Measurements from ENCODE around the gene KLF11.

Gene KLF11

GRCh38 chr2:10043256-10043905 is at the start of gene KLF11:
Gene KLF11 (plus strand): TSS chr2:10043550. CDS start chr2:10043717, 167 bp downstream.
- no peak for FAIRE-seq

- no peak for FAIRE-seq
Measured at GRCh38 chr2:9994462-9994861, 48.9 kb upstream of the KLF11 start.

DNA sequence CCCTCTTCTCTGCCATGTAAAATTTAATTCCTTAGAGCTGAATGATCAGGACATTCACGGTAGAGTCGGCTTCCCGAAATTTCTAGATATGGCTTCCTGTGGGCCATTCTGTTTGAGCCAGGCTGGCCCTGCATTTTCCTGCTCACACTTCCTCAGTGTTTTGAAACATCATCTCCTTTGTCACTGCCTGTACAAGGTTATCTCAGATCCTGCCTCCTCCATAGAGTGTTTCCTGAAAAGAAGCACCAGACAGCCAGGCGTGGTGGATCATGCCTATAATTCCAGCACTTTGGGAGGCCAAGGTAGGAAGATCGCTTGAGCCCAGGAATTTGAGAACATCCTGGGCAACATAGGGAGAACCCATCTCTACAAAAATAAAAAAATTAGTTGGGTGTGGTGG is 48.3 kb upstream of the KLF11 start:
- no peak for FAIRE-seq

DNA sequence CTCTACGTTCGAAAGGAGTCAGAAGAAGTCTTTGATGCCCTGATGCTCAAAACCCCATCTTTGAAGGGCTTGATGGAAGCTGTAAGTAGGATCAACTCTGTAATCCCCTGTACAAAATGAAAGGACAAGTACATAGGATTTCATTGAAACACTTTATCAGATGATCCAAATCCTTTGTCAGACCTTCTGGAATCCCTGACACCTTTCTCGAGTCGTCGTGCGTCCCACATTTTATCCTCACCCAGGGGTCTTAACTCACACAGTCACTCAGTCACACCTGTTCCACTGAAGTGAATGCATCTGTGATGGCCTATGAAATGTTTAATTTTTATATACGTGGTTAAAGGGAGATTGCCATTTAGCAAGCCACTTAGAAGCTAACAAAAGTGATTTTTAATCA is 47.0 kb upstream of the KLF11 start:
- no peak for FAIRE-seq

- no peak for FAIRE-seq
Measured at GRCh38 chr2:9997936-9998335, 45.4 kb upstream of the KLF11 start.

DNA sequence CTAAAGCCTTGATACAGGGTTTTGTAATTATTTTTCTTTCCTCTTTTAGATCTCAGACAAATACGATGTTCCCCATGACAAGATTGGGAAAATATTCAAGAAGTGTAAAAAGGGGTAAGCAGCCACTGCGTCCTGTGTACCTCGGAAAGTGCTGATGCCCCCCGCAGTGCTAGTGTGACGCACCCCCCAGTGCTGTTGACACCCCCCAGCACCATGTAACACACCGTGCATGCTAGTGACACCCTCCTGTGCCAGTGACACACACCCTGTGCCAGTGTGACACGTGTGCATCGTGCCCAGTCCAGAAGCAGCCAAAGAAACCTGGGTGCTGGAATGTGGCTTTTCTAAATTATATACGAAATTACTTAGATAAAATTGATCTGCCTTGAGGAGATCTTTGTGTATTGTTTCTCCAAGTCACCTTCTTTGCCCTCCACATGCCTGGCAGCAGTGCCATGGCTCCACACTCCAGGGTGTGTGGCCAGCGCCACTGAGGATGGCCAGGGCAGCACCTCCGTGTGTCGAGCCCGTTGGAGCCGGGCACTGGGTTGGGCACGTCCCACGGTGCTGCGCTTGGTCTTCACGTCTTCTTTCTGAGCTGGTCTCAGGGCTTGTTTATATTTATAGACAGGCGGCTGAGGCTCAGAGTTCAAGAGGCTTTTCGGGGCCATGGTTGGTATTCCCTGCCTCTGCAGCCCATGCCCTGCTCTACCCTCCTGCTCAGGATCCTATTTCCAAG is 44.3 kb upstream of the KLF11 start:
- no peak for FAIRE-seq

DNA sequence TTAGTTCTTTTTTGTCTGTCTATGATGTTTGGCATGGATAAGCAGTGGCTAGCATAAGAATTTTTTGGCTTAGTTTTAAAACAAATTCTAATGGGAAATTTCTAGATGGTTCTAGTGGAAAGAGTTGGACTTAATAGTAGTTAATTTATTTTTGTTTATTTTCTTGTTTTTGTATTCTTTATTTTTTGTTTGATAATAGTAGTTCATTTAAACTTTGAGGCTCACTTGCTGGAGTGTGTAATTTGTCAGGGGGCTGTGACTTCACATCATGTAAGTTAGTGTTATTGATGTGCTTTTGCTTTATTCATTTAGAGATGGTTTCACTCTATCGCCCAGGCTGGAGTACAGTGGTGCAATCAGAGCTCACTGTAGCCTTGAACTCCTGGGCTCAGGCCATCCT is 43.7 kb upstream of the KLF11 start:
- FAIRE-seq, result no peak

DNA sequence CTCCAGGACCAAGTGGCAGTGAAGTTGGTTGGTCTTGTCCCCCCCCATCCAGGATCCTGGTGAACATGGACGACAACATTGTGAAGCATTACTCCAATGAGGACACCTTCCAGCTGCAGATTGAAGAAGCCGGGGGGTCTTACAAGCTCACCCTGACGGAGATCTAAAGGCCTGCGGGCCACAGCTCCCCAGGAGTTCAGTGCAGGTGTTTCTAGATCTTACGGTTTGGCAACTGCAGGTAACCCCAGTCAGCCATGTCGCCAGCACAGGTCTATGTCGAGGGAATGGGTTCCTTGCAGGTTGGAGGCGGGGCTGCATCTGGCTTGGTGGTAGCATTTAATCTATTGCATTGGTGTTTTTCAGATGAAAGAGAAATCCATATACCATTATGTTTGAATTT is 42.8 kb upstream of the KLF11 start:
- no peak for FAIRE-seq

- no peak for FAIRE-seq
Measured at GRCh38 chr2:10001586-10001985, 41.8 kb upstream of the KLF11 start.

- no peak for FAIRE-seq
Measured at GRCh38 chr2:10002109-10002508, 41.2 kb upstream of the KLF11 start.

DNA sequence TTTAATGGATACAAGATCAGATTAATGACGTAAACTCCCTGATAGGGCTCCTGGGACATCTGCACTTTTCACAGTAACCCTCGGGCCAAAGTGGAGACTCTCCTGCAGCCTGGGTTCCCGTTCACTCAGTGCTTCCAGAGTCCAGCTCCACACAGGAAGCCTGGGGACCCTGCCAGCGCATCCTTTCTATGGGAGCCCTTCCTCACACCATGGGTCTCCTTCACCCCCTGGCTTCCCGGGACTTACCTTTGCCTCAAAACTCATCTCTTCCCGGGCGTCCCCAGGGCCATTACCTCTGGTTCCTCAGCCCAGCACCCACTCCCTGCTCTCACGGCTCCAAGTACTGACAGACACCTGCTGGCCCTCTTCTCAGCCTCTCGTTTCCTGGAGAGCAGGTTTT is 40.7 kb upstream of the KLF11 start:
- FAIRE-seq, result no peak

DNA sequence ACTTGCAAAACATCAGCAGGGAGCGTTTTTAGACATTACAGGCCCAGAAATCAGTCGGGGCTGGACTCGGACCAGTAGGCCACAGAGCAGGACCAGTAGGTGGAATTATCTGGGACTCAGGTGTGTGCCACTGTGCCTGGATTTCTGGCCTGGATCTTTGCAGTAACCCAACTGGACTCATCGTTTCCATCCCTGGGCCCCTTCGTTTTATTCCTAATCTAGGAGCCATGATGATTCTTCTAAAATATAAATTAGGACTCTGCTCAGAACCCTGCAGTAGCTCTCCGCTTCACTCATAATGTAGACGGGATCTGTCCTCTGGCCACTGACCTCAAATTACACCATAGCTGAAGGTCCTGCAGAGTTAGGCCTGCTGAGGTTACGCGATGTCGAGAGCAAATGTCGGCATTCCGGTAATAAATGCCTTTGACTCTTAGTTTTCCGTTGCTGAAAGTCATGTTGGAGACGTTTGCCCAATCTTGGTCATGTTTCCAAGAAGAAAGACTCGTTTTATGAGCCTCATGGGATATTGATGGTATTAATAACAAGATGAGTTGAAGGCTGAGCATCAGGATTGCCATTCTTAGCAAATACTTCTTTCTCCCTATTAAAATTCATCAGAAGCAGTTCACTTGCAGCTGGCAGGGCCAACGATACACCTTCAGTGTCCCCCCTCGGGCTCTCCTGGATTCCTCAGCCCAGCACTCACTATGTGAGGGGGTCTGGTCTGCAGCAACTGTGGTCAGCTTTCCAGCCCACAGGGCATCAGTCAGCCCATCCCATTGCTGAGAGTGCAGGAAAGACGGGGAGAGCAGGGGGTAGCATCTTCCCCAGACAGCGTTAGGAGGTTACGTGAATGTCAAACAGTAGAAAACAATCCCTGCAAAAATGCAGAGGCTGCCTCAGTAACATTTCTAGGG is 39.9 kb upstream of the KLF11 start:
- no peak for FAIRE-seq

DNA sequence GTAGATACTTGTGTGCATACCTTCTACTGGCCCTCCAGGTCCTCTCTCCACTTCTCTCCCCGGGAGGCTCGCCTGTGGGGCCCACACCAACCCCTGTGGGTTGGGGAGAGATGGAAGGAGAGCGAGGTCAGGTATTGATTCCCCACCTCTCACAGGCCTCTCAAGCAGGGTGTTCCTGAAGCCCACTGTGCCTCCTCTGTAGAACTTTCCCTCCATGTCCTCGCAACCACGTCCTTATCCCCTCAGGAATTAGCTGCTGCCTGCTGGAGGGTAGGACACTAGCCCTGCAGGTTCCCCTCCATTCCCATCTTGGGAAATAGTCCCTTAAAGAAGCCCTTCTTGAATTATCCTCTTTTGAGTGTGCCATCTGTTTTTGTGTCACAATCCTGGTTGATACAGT is 38.9 kb upstream of the KLF11 start:
- FAIRE-seq, result no peak

DNA sequence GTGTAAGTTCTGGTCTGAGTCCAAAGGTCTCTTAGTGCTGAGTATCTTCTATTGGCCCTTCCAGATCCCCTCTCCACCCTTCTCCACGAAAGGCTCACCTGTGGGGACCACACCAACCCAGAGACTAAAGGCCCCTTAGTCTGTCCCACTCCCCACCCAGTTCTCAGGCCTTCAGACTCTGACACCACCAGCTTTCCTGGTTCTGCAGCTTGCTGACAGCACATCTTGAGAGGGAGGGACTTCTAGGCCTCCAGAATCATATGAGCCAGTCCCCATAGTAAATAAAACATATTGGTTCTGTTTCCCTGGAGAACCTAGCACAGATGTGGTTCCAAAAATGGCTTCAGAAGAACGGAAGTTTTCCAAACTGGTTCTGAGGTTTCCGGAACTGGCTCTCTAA is 38.5 kb upstream of the KLF11 start:
- FAIRE-seq, result no peak

- no peak for FAIRE-seq
Measured at GRCh38 chr2:10005461-10006235, 37.7 kb upstream of the KLF11 start.

GRCh38 chr2:10006236-10007161 is 36.9 kb upstream of the KLF11 start:
- no peak for FAIRE-seq

- FAIRE-seq, result no peak
Measured at GRCh38 chr2:10007435-10007834, 35.9 kb upstream of the KLF11 start.

DNA sequence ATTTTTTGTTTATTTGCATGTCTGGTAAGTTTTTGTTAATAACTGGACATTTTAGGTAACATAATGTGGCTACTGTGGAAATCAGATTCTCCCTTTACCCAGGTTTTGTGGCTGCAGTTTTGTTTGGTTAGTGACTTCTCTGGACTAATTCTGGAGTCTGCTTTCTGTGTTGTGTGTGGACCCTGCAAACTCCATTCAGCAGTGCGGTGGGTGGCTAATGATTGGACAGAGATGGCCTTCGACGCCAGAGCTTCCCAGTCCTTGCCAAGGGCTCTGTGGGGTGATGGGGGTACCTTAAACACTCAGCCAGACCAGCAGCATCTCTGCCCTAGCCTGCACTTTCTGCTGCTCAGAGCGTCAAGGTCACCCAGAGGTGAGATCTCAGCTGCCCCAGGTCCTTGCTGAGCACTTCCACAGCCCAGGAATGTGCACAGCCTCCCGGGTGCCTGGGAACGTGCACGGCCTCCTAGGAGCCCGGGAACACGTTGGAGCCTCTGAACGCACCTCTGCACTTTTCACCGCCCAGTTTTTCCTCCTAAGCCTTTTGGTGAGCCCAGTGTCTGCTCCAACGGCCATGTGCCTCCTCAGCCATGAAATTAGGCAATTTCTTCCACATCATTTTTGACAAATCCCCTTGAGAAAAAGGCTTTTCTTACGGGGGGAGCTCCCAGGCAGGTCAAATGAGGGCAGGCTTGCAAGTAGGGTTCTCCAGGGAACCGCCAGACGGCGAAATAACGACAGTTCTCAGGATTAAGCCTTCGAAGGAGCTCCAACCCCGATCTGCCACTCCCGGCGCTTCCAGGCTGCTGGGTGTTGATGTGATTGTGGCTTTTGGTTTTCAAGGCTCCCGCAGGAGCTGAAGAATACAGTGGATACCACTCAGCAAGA is 35.2 kb upstream of the KLF11 start:
- FAIRE-seq, result no peak

DNA sequence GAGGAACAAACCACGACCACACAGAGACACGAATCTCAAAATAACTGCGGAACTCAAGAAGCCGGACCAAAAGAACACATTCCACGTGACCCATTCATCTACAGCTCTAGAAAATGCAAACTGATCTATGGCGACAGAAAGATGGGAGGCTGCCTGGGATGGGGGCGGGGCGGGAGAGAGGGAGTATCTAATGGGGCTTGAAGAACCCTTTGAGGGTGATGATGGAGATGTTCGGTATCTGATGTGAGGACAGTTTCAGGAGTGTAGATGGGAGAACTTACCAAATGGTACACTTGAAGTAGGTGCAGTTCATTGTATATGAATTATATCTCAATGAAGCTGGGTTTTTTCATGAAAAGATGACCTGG is 34.6 kb upstream of the KLF11 start:
- no peak for FAIRE-seq

DNA sequence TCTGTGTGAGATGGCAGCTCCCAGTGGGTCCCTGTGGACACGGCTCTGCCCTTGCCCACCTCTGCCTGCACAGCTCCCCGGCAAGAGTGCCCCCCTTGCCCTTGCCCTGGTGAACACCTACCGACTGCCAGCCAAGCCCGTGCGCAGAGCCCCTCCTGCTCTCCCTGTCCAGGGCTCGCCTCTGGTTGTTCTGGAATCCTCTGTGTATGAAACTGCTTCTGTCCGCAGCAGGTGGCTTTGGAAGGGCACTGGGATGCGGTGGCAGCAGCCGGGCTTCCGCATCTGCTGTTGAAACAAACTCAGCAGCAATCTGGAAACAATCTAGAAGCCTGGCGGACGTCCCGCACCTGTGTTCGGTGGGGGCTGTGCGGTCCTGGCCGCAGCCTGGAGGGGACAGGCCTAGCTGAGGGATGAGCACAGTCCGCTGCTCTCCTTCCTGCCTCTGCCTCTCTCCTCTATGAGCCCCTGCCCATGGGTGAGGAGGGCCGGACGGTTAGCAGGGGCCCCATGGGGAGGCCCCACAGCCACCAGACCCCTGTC is 34.0 kb upstream of the KLF11 start:
- FAIRE-seq, result no peak

Measured in A204.1 (cell line).